HG02884 (cell line): ENCODE measurements around the gene ATRN.
"Not testable (repeated sequence)": the region's sequence is repeated elsewhere in the genome, so short reads cannot be mapped to it uniquely, and the experiment has no call there.

ENCODE experiments used
- ATAC-seq: cut with Tn5 transposase; IDR thresholded peaks from one replicate; pipeline ENCODE4 v1.9.1; 2021; ENCODE audit warnings: mild to moderate bottlenecking, moderate library complexity; ENCODE audit not compliant: unreplicated experiment

Gene ATRN

GRCh38 chr20:3465301-3465700, 5.5 kb upstream of the ATRN start:
- ATAC-seq: no peak

- ATAC-seq: no peak
Observed at GRCh38 chr20:3470208-3470626, 601 bp upstream of the ATRN start.

GRCh38 chr20:3471397-3472021, 691 bp downstream of the ATRN start:
- ATAC-seq: no peak

GRCh38 chr20:3472105-3472504, 1.3 kb downstream of the ATRN start:
- ATAC-seq: no peak

GRCh38 chr20:3473324-3473723, 2.5 kb downstream of the ATRN start:
- ATAC-seq: no peak

GRCh38 chr20:3473944-3474343, 3.1 kb downstream of the ATRN start:
- ATAC-seq: no peak

GRCh38 chr20:3477003-3477860, 6.4 kb downstream of the ATRN start:
- ATAC-seq: not testable (repeated sequence)

GRCh38 chr20:3477861-3478544, 7.2 kb downstream of the ATRN start:
- no peak for ATAC-seq

- ATAC-seq: no peak
Observed at GRCh38 chr20:3479025-3479424, 8.2 kb downstream of the ATRN start.

GRCh38 chr20:3479759-3480615, 9.2 kb downstream of the ATRN start:
- ATAC-seq: no peak

- no peak for ATAC-seq
Observed at GRCh38 chr20:3483309-3483708, 12.5 kb downstream of the ATRN start.

- ATAC-seq: no peak
Observed at GRCh38 chr20:3483784-3484183, 13.0 kb downstream of the ATRN start.

- ATAC-seq: no peak
Observed at GRCh38 chr20:3485913-3486312, 15.1 kb downstream of the ATRN start.

GRCh38 chr20:3486850-3487249, 16.0 kb downstream of the ATRN start:
- no peak for ATAC-seq

- no peak for ATAC-seq
Observed at GRCh38 chr20:3492669-3493068, 21.9 kb downstream of the ATRN start.

GRCh38 chr20:3494218-3494617, 23.4 kb downstream of the ATRN start:
- ATAC-seq: no peak

GRCh38 chr20:3502878-3503277, 32.1 kb downstream of the ATRN start:
- no peak for ATAC-seq

- no peak for ATAC-seq
Observed at GRCh38 chr20:3505148-3505547, 34.3 kb downstream of the ATRN start.

- ATAC-seq: no peak
Observed at GRCh38 chr20:3509064-3509463, 38.2 kb downstream of the ATRN start.

GRCh38 chr20:3510110-3510509, 39.3 kb downstream of the ATRN start:
- ATAC-seq: no peak

- ATAC-seq: not testable (repeated sequence)
Observed at GRCh38 chr20:3512239-3512638, 41.4 kb downstream of the ATRN start.
